B cell (primary cell): Measurements from ENCODE around the gene SLC24A1. TPM values are rescaled to one million over a fixed set of nuclear protein-coding genes. Genes with fewer than 3 reads are reported as not detected.

Experiments used
- ATAC-seq: fragments of 200-7000 bp; cut with Tn5 transposase; one replicate; pipeline ENCODE4 v1.10.0; 2021; ENCODE audit warnings: low read depth, mild to moderate bottlenecking, moderate number of reproducible peaks, moderate library complexity
- CTCF ChIA-PET: fragments of 350-600 bp; sonication (Branson Sonifier 250); formaldehyde crosslinking; loops from one replicate; lab custom pipeline; 2021; ENCODE audit warnings: antibody characterized with exemption, inconsistent platforms; lab: Charles Lee
- POLR2A ChIA-PET: fragments of 350-600 bp; sonication (Branson Sonifier 250); formaldehyde crosslinking; loops from one replicate; lab custom pipeline; 2021; ENCODE audit warnings: antibody characterized with exemption; lab: Charles Lee
- DNase-seq: peaks from one replicate; pipeline ENCODE4 v3.0.0; 2013
- H2AFZ ChIP-seq: 2 replicates; pipeline ENCODE4 v1.6.1; 2012; ENCODE audit warnings: mild to moderate bottlenecking, low read depth, low read length; ENCODE audit not compliant: insufficient read depth, poor library complexity, severe bottlenecking
- H3K27ac ChIP-seq, 2 donors: 1 replicate in 1 of 2; 2 replicates in 1 of 2; pipeline ENCODE4 v1.5.1; 2012 to 2013; ENCODE audit warnings: low read length in 2 of 2, mild to moderate bottlenecking in 2 of 2, moderate library complexity in 1 of 2
- H3K27me3 ChIP-seq, 4 experiments: fragments of 200-600 bp in 1 of 4; sonication (generic) in 1 of 4; replicated peaks in 1 of 4; 1 replicate in 2 of 4; 2 replicates in 2 of 4; pipeline versions ENCODE4 v1.6.1 to v1.7.0; 2013 to 2016; ENCODE audit warnings: low read length in 3 of 4, mild to moderate bottlenecking in 2 of 4, mixed read lengths in 1 of 4, moderate library complexity in 1 of 4; ENCODE audit not compliant: insufficient read depth in 4 of 4, control insufficient read depth in 3 of 4; ENCODE audit errors: control extremely low read depth in 1 of 4
- H3K36me3 ChIP-seq, 2 experiments: replicated peaks in 1 of 2; 1 replicate in 1 of 2; 2 replicates in 1 of 2; pipeline versions ENCODE4 v1.6.1 to v1.7.1; 2013; ENCODE audit warnings: low read length in 1 of 2; ENCODE audit not compliant: insufficient read depth in 2 of 2, control insufficient read depth in 1 of 2; ENCODE audit errors: control extremely low read depth in 1 of 2, extremely low read depth in 1 of 2
- H3K4me1 ChIP-seq, 2 donors: fragments of 200-600 bp in 1 of 2; sonication (generic) in 1 of 2; 1 replicate in 1 of 2; 2 replicates in 1 of 2; pipeline versions ENCODE4 v1.5.1 to v1.6.1; 2013 to 2017; ENCODE audit warnings: low read length in 2 of 2; ENCODE audit not compliant: control insufficient read depth in 2 of 2, insufficient read depth in 2 of 2
- H3K4me2 ChIP-seq: replicated peaks from 2 replicates; pipeline ENCODE3; 2012; ENCODE audit warnings: mild to moderate bottlenecking, low read depth, low read length; ENCODE audit not compliant: poor library complexity, severe bottlenecking
- H3K4me3 ChIP-seq, 5 experiments: fragments of 200-600 bp in 1 of 5; sonication (generic) in 1 of 5; 1 replicate in 3 of 5; 2 replicates in 2 of 5; pipeline versions ENCODE4 v1.5.1 to v1.7.0; 2011 to 2016; ENCODE audit warnings: low read length in 4 of 5, mild to moderate bottlenecking in 4 of 5, low read depth in 2 of 5, control low read depth in 1 of 5, moderate library complexity in 1 of 5; ENCODE audit not compliant: insufficient read depth in 1 of 5; ENCODE audit errors: control extremely low read depth in 1 of 5, extremely low read depth in 1 of 5
- H3K79me2 ChIP-seq: fragments of 200-600 bp; sonication (generic); one replicate; pipeline ENCODE4 v1.6.0; 2016; ENCODE audit warnings: low read length; ENCODE audit not compliant: control insufficient read depth, insufficient read depth
- H3K9ac ChIP-seq: fragments of 200-600 bp; sonication (generic); 2 replicates; pipeline ENCODE4 v1.6.1; 2017; ENCODE audit warnings: mild to moderate bottlenecking, low read length, moderate library complexity
- H3K9me3 ChIP-seq, 3 donors: one replicate each; pipeline versions ENCODE4 v1.6.1 to v1.7.1; 2013; ENCODE audit warnings: low read length in 2 of 3; ENCODE audit not compliant: control insufficient read depth in 2 of 3, insufficient read depth in 1 of 3; ENCODE audit errors: control extremely low read depth in 1 of 3
- H4K20me1 ChIP-seq: 2 replicates; pipeline ENCODE4 v1.6.0; 2012; ENCODE audit warnings: mild to moderate bottlenecking, low read length; ENCODE audit not compliant: insufficient read depth, control insufficient read depth, poor library complexity, severe bottlenecking
- H3K27ac Mint-ChIP-seq: one replicate; pipeline ENCODE4 v1.8.0; 2021; ENCODE audit warnings: mixed read lengths
- H3K27me3 Mint-ChIP-seq: one replicate; pipeline ENCODE4 v1.8.0; 2021; ENCODE audit warnings: mixed read lengths
- H3K4me1 Mint-ChIP-seq: one replicate; pipeline ENCODE4 v1.8.0; 2021; ENCODE audit warnings: mixed read lengths
- H3K4me3 Mint-ChIP-seq: one replicate; pipeline ENCODE4 v1.8.0; 2021; ENCODE audit warnings: mixed read lengths
- H3K9me3 Mint-ChIP-seq: one replicate; pipeline ENCODE4 v1.8.0; 2022; ENCODE audit warnings: mixed read lengths; ENCODE audit not compliant: insufficient read depth
- EZH2 ChIP-seq: IDR thresholded peaks from 2 replicates; pipeline ENCODE4 v1.6.1; 2012; ENCODE audit warnings: borderline replicate concordance, low read depth, mild to moderate bottlenecking, moderate library complexity, low read length; ENCODE audit not compliant: insufficient read depth, poor library complexity, severe bottlenecking
- WGBS: methylation state at CpG from one replicate; pipeline ENCODE4 v1.1.5; 2013; ENCODE audit warnings: missing lambda C conversion rate; ENCODE audit not compliant: insufficient coverage; 5-methylcytosine and 5-hydroxymethylcytosine counted together
- intact Hi-C: fragments of 100-400 bp; cut with micrococcal nuclease; formaldehyde crosslinking; loops from one replicate; pipeline ENCODE4 v1.10.0; 2022
- polyA plus RNA-seq: library from polyadenylated mRNA; depleted of rRNA; stranded (reverse); fragments of >200 nt; gene quantifications from 2 replicates; pipeline ENCODE4 v1.2.3, GENCODE V29; 2012
- total RNA-seq, 2 donors: library from RNA; stranded (reverse); fragments of 120-200 nt in 1 of 2; gene quantifications; 1 replicate in 1 of 2; 2 replicates in 1 of 2; pipeline versions ENCODE4 v1.2.3 to v1.2.4, GENCODE V29; 2013 to 2022
- TF ChIP-seq, protein P1 (sequence below): fragments of 200-600 bp; IDR thresholded peaks from one replicate; pipeline ENCODE4 v1.8.0; 2022; ENCODE audit warnings: antibody characterized with exemption, mild to moderate bottlenecking

SLC24A1 gene
- total and polyA plus RNA-seq, 2 donors (not counting 1 experiment from before 2014, with no cell fraction given): 1.7 to 6.7 TPM

DNA sequence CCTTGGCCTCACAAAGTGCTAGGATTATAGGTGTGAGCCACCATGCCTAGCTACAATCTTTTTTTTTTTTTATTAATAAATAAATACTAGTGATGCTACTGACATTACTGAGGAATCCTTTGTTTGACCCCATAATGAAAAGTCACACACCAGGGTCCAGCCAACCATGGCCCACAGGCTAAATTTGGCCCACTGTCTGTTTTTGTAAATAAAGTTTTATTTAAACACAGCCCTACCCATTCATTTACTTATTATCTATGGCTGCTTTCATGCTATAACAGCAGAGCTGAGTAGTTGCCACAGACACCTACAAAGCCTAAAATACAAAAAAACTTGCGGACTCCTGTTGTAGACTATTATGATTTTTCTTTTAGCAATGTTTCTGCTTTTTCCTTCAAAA, 18.2 kb upstream of the SLC24A1 start:
- Histone ChIP-seq H3K9ac (no peak overlapping the region), H3K79me2 (no peaks in the 10 kb centered on the region), H3K36me3 (peaks cover 2 to 25% of the 10 kb centered on the region in 2 experiments), H3K27me3 (no peaks in the 10 kb centered on the region), H3K4me2 (no peak overlapping the region), H3K4me1 (no peaks in the 10 kb centered on the region), H3K27ac (no peak overlapping the region), H3K4me3 (no peak overlapping the region), H2AFZ (no peak overlapping the region), H3K9me3 (no peaks in the 10 kb centered on the region), H4K20me1 (no peaks in the 10 kb centered on the region)
- DNase-seq (no peak), ATAC-seq (no peak)
- POLR2A ChIA-PET: interaction anchor here (0.6 kb wide), 1 partner anchor 184 kb away, joined by 3 read pairs; no protein-coding TSS in a partner anchor
- TF ChIP-seq EZH2: no peak
- TF ChIP-seq, protein P1, sequence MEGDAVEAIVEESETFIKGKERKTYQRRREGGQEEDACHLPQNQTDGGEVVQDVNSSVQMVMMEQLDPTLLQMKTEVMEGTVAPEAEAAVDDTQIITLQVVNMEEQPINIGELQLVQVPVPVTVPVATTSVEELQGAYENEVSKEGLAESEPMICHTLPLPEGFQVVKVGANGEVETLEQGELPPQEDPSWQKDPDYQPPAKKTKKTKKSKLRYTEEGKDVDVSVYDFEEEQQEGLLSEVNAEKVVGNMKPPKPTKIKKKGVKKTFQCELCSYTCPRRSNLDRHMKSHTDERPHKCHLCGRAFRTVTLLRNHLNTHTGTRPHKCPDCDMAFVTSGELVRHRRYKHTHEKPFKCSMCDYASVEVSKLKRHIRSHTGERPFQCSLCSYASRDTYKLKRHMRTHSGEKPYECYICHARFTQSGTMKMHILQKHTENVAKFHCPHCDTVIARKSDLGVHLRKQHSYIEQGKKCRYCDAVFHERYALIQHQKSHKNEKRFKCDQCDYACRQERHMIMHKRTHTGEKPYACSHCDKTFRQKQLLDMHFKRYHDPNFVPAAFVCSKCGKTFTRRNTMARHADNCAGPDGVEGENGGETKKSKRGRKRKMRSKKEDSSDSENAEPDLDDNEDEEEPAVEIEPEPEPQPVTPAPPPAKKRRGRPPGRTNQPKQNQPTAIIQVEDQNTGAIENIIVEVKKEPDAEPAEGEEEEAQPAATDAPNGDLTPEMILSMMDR: no peak
- no peak overlapping the region for H3K27ac Mint-ChIP-seq
- intact Hi-C loops: no loop called here
- CTCF ChIA-PET: no interaction called here
- H3K4me1 Mint-ChIP-seq: peaks cover 4% of the 10 kb centered on the region
- WGBS: no CpG with 5 or more reads among the region's 1 CpG
- H3K9me3 Mint-ChIP-seq: no peaks in the 10 kb centered on the region
- H3K27me3 Mint-ChIP-seq: no peaks in the 10 kb centered on the region
- no peak overlapping the region for H3K4me3 Mint-ChIP-seq

DNA sequence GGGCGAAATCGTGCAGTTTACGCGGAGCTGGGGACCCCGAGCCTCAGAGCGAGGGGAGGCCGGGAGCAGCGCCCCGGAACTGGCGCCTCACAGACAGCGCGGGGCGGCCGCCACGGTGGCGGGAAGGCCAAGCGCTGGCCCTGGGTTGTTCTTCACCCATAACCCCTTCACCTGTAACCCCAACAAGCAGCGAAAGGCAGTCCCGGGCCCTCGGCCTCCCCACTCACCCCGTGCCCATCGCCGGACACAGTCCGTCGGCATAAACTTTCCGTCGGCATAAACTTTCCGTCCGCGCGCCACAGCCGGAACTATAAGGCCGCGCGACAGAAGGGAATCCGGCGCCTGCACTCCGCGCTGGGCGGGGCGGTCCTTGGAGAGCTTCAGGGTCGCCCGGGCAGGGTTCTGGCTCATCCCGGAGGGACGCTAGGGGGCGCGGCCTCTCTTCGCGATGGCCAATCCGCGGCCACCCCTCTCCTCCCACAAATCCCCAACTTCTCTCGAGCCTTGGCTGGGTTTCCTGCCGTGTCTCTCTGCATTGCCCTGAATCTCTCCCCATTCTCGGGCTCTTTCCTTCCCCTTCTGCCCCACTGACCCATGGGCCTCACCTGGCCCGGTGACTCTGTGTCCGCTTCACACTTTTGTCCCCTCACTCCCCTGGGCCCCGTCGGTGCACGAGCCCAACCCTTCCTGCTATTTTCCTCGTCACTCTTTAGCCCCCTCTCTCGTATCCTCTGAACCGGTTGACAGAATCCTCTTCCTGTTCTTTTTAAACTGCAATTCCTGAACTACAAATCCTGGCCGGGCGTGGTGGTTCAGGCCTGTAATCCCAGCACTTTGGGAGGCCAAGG, 10.6 kb upstream of the SLC24A1 start, which contains the start of gene INTS14:
TSS of gene INTS14 (minus strand) at position 261 of the 848 bp plus-strand sequence. CDS start 3,751 bp downstream, outside the sequence.
- no peaks in the 10 kb centered on the region for H4K20me1 ChIP-seq
- no peak for TF ChIP-seq EZH2
- TF ChIP-seq, protein P1: peak; percentile 59
- H3K9ac ChIP-seq: peak within 1 kb of the TSS; percentile 89
- peak within 1 kb of the TSS; percentile 98 for H3K27ac Mint-ChIP-seq
- no peaks in the 10 kb centered on the region for H3K36me3 ChIP-seq
- peak within 1 kb of the TSS; percentile 61 to 90 (median 85) for H3K4me3 ChIP-seq
- ChIA-PET CTCF (interaction anchor here (0.6 to 2.6 kb wide), 9 partner anchors 13 to 677 kb away, joined by 3 to 9 read pairs (median 3); partner anchors contain the start of gene RAB11A), POLR2A (interaction anchor here (0.5 to 1.2 kb wide), 3 partner anchors 81 to 274 kb away, joined by 3 to 7 read pairs (median 4); partner anchors contain the start of gene RAB11A)
- H3K27me3 Mint-ChIP-seq: no peaks in the 10 kb centered on the region
- H2AFZ ChIP-seq: peak within 1 kb of the TSS; percentile 93
- H3K9me3 Mint-ChIP-seq: no peaks in the 10 kb centered on the region
- under 1% methylated on average over 64 of the region's 64 CpGs for WGBS
- H3K4me2 ChIP-seq: peak within 1 kb of the TSS; percentile 76
- H3K27me3 ChIP-seq: no peaks in the 10 kb centered on the region
- peaks cover 38% of the 10 kb centered on the region for H3K4me1 Mint-ChIP-seq
- peak within 1 kb of the TSS; percentile 99 for H3K4me3 Mint-ChIP-seq
- ATAC-seq: peak; percentile 97
- peak within 1 kb of the TSS; percentile 78 to 95 for H3K27ac ChIP-seq
- no peaks in the 10 kb centered on the region for H3K9me3 ChIP-seq
- H3K4me1 ChIP-seq: peaks cover 17 to 21% of the 10 kb centered on the region in 2 donors
- DNase-seq: peak; percentile 93
- intact Hi-C loops: loop anchor here (1.0 kb wide), 3 partner anchors 94 to 258 kb away; partner anchors contain the start of genes DPP8 and RAB11A
- H3K79me2 ChIP-seq: peaks cover 8% of the 10 kb centered on the region
